ENCODE results near the gene PPM1H. TPM values are rescaled to one million over a fixed set of nuclear protein-coding genes. Genes with fewer than 3 reads are reported as not detected.
A peak's percentile ranks its signal among the peaks of the same experiment; 100 is the strongest.

Gene PPM1H
- total RNA-seq, 2 experiments from 2014 or later: 0.07 TPM; not detected in 1

GRCh38 chr12:62613081-62613480, 321.9 kb downstream of the PPM1H start:
- Mint-ChIP-seq H3K9me3 (no peaks in the 10 kb centered on the region), H3K4me1 (ENCODE audit: low read depth) (no peaks in the 10 kb centered on the region), H3K36me3 (ENCODE audit: low read depth) (peaks cover 3% of the 10 kb centered on the region), H3K27me3 (no peaks in the 10 kb centered on the region), H3K27ac (no peak overlapping the region), H3K4me3 (no peak overlapping the region)
- POLR2A ChIA-PET: no interaction called here
- no peak for TF ChIP-seq CTCF (IDR thresholded peaks at IDR 0.05)
- DNase-seq (no peak), ATAC-seq (no peak)
- intact Hi-C loops (cut with micrococcal nuclease): no loop called here
- CTCF ChIA-PET: no interaction called here

GRCh38 chr12:62606654-62607053, 328.3 kb downstream of the PPM1H start:
- ChIA-PET POLR2A (interaction anchor here (1.0 to 1.2 kb wide), 2 partner anchors 12 to 34 kb away, joined by 3 to 4 read pairs; no protein-coding TSS in a partner anchor), CTCF (interaction anchor here (1.0 to 2.3 kb wide), 7 partner anchors 25 to 207 kb away, joined by 3 to 14 read pairs (median 5); no protein-coding TSS in a partner anchor)
- H3K36me3 Mint-ChIP-seq (ENCODE audit: low read depth): peaks cover 9% of the 10 kb centered on the region
- no peak overlapping the region for H3K27ac Mint-ChIP-seq
- peaks cover 30% of the 10 kb centered on the region for H3K4me1 Mint-ChIP-seq (ENCODE audit: low read depth)
- ATAC-seq (no peak), DNase-seq (no peak)
- H3K4me3 Mint-ChIP-seq: no peak overlapping the region
- intact Hi-C loops (cut with micrococcal nuclease): no loop called here
- no peaks in the 10 kb centered on the region for H3K27me3 Mint-ChIP-seq
- no peaks in the 10 kb centered on the region for H3K9me3 Mint-ChIP-seq
- no peak for TF ChIP-seq CTCF (IDR thresholded peaks at IDR 0.05)

DNA sequence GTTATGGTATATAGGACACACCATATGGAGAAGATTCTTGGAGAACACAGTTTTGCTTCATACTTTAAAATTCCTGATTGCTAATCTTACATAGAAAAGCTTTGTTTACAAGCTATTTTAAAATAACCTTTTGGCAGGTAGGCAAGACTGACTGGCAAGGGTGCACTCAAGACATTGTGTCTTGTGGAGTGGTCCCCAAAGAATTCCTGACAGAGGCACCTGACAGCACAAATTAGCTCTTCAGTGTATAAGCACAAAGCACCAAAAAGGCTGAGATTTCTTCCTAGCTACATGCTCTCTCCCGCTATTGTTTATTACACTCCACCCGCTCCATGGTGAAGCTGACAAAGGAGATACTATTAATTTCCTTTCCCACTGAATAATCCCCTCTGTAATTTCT, 329.0 kb downstream of the PPM1H start:
- ChIA-PET CTCF (interaction anchor here (1.3 to 2.3 kb wide), 6 partner anchors 35 to 208 kb away, joined by 3 to 14 read pairs (median 5); no protein-coding TSS in a partner anchor), POLR2A (interaction anchor here (1.0 to 1.2 kb wide), 3 partner anchors 12 to 35 kb away, joined by 3 to 4 read pairs (median 3); no protein-coding TSS in a partner anchor)
- Mint-ChIP-seq H3K27me3 (no peaks in the 10 kb centered on the region), H3K27ac (no peak overlapping the region), H3K36me3 (ENCODE audit: low read depth) (peaks cover 11% of the 10 kb centered on the region), H3K4me1 (ENCODE audit: low read depth) (peaks cover 34% of the 10 kb centered on the region), H3K4me3 (no peak overlapping the region), H3K9me3 (no peaks in the 10 kb centered on the region)
- intact Hi-C loops (cut with micrococcal nuclease): no loop called here
- no peak for TF ChIP-seq CTCF (IDR thresholded peaks at IDR 0.05)
- DNase-seq: no peak
- ATAC-seq: no peak

DNA sequence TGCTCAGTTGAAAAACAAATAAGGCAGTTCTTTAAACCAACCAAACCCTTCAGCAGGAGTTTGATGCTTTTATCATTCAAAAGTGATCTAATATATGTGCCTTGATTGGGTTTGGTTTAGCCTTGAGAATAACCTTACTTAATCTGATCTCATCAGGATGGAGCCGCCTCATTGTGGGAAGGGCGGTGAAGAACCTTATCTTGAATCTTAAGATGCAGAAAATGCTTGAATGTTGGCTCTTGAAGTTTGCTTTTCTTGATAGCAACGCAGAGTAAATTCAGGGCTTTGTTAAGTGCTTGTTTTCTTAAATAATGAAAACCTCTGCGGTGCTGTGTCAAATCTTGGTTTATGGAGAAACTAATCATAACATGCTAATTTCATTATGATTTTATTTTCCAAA, 330.1 kb downstream of the PPM1H start:
- no peaks in the 10 kb centered on the region for H3K27me3 Mint-ChIP-seq
- POLR2A ChIA-PET: interaction anchor here (0.7 kb wide), 1 partner anchor 31 kb away, joined by 4 read pairs; no protein-coding TSS in a partner anchor

More for the DNA sequence above, 330.1 kb downstream of the PPM1H start:
- peak overlapping the region; percentile 98 for H3K27ac Mint-ChIP-seq
- peaks cover 11% of the 10 kb centered on the region for H3K36me3 Mint-ChIP-seq (ENCODE audit: low read depth)
- CTCF ChIA-PET: interaction anchor here (1.5 to 2.3 kb wide), 2 partner anchors 38 to 189 kb away, joined by 3 to 14 read pairs; no protein-coding TSS in a partner anchor
- DNase-seq (no peak), ATAC-seq (no peak)
- H3K9me3 Mint-ChIP-seq: no peaks in the 10 kb centered on the region
- peak overlapping the region; percentile 95 for H3K4me3 Mint-ChIP-seq
- intact Hi-C loops (cut with micrococcal nuclease): loop anchor here (5.0 kb wide), 2 partner anchors 37 to 187 kb away; no protein-coding TSS in a partner anchor
- no peak for TF ChIP-seq CTCF (IDR thresholded peaks at IDR 0.05)
- peaks cover 39% of the 10 kb centered on the region for H3K4me1 Mint-ChIP-seq (ENCODE audit: low read depth)

Data from activated CD8-positive, alpha-beta T cell treated with anti-CD3 and anti-CD28 coated beads for 36 hours (primary cell).